Astrocyte of the cerebellum (primary cell): ENCODE measurements around the gene UMAD1.

ENCODE experiments used
- DNase-seq: peaks from one replicate; pipeline ENCODE4 v3.0.0-alpha.2; 2011; ENCODE audit warnings: low read depth
- H3K4me3 ChIP-seq: 2 replicates; pipeline ENCODE4 v1.5.1; 2011; ENCODE audit warnings: mild to moderate bottlenecking, low read depth, low read length, moderate library complexity
- in situ Hi-C: cut with HindIII; loops from 2 replicates; pipeline ENCODE4 v1.10.0; 2017; ENCODE audit warnings: low sequenced_read_pairs
- TF ChIP-seq, protein P1 (sequence below): IDR thresholded peaks from 2 replicates; pipeline ENCODE4 v1.5.1; 2012; ENCODE audit warnings: low read length, low read depth, moderate library complexity, mild to moderate bottlenecking; ENCODE audit errors: missing control alignments

Gene UMAD1

GRCh38 chr7:7859411-7859810, 218.9 kb downstream of the UMAD1 start:
- no peak overlapping the region for H3K4me3 ChIP-seq
- no peak for DNase-seq
- in situ Hi-C loops, result no loop called here
- TF ChIP-seq, protein P1, sequence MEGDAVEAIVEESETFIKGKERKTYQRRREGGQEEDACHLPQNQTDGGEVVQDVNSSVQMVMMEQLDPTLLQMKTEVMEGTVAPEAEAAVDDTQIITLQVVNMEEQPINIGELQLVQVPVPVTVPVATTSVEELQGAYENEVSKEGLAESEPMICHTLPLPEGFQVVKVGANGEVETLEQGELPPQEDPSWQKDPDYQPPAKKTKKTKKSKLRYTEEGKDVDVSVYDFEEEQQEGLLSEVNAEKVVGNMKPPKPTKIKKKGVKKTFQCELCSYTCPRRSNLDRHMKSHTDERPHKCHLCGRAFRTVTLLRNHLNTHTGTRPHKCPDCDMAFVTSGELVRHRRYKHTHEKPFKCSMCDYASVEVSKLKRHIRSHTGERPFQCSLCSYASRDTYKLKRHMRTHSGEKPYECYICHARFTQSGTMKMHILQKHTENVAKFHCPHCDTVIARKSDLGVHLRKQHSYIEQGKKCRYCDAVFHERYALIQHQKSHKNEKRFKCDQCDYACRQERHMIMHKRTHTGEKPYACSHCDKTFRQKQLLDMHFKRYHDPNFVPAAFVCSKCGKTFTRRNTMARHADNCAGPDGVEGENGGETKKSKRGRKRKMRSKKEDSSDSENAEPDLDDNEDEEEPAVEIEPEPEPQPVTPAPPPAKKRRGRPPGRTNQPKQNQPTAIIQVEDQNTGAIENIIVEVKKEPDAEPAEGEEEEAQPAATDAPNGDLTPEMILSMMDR, result no peak

- TF ChIP-seq, protein P1, result no peak
- in situ Hi-C loops, result no loop called here
- H3K4me3 ChIP-seq, result no peak overlapping the region
- no peak for DNase-seq
These were observed 220.7 kb downstream of the UMAD1 start for GRCh38 chr7:7861211-7861633.

GRCh38 chr7:7862393-7862792, 221.8 kb downstream of the UMAD1 start:
- in situ Hi-C loops, result no loop called here
- TF ChIP-seq, protein P1, result no peak
- no peak overlapping the region for H3K4me3 ChIP-seq
- peak; percentile 22 for DNase-seq

DNA sequence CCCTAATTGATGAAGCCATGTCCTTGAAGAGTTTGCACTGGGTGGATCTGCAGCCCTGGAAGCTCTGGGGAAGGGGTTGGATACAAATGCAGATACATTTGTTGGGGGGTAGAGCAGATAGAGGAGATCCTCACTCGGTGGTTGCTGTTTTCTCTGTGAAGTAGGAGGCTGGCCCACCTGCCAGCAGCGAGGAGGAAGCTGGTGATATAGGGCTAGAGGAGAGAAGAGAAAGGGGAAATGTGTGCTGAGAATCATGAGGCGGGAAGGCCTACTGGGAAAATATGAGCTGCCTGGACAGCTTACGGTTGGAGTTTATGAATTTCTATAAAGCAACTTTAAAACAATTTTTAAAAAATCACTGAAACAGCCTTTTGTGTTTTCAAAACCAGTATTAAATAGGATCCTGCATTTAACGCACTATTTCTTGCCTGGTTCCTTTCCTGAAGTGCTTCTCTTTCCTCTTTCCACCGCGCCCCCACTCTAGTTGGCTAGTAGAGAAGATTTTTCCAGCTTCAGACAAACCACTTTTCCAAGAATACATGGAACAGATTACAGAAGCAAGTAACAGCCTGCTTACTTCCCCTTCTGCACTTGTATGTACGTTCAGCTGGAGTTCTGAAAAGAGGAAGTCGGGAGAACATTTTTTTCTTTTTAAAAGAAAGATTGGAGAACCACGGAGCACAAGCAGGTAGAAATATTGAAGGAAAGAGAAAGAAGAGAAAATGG, 227.5 kb downstream of the UMAD1 start:
- in situ Hi-C loops, result no loop called here
- H3K4me3 ChIP-seq, result no peak overlapping the region
- DNase-seq, result no peak
- TF ChIP-seq, protein P1, result no peak

GRCh38 chr7:7868572-7868899, 228.0 kb downstream of the UMAD1 start:
- no peak for DNase-seq
- H3K4me3 ChIP-seq, result no peak overlapping the region
- in situ Hi-C loops, result no loop called here
- TF ChIP-seq, protein P1, result no peak

GRCh38 chr7:7869036-7869435, 228.5 kb downstream of the UMAD1 start:
- DNase-seq, result no peak
- TF ChIP-seq, protein P1, result no peak
- H3K4me3 ChIP-seq, result no peak overlapping the region
- in situ Hi-C loops, result no loop called here
